ENCODE results near the gene FITM2.
"Not testable (repeated sequence)": the region's sequence is repeated elsewhere in the genome, so short reads cannot be mapped to it uniquely, and the experiment has no call there.

Gene FITM2

GRCh38 chr20:44348168-44348659 is 37.2 kb upstream of the FITM2 start:
- DNase-seq (ENCODE audit: insufficient read length) (no peak), FAIRE-seq (no peak)
- TF ChIP-seq POLR2A (IDR thresholded peaks at IDR 0.05; ENCODE audit: low read depth, low read length) (no peak), TAF1 (IDR thresholded peaks at IDR 0.05; ENCODE audit: borderline replicate concordance, low read depth, low read length) (no peak), POLR2AphosphoS5 (IDR thresholded peaks at IDR 0.05; ENCODE audit: low read depth, low read length) (no peak)

GRCh38 chr20:44345941-44346340 is 34.9 kb upstream of the FITM2 start:
- FAIRE-seq; DNase-seq (ENCODE audit: insufficient read length): not testable (repeated sequence)

- no peak for FAIRE-seq
Observed at GRCh38 chr20:44345147-44345546, 34.1 kb upstream of the FITM2 start.

GRCh38 chr20:44344723-44345122 is 33.7 kb upstream of the FITM2 start:
- no peak for TF ChIP-seq POLR2A (IDR thresholded peaks at IDR 0.05; ENCODE audit: low read depth, low read length)
- no peak for TF ChIP-seq POLR2AphosphoS5 (IDR thresholded peaks at IDR 0.05; ENCODE audit: low read depth, low read length)
- no peak for FAIRE-seq

More at GRCh38 chr20:44345147-44345546, 34.1 kb upstream of the FITM2 start:
- DNase-seq (ENCODE audit: insufficient read length), result no peak
- TF ChIP-seq POLR2AphosphoS5 (IDR thresholded peaks at IDR 0.05; ENCODE audit: low read depth, low read length), result no peak
- TF ChIP-seq TAF1 (IDR thresholded peaks at IDR 0.05; ENCODE audit: borderline replicate concordance, low read depth, low read length), result no peak
- no peak for TF ChIP-seq POLR2A (IDR thresholded peaks at IDR 0.05; ENCODE audit: low read depth, low read length)

GRCh38 chr20:44343162-44343675 is 32.2 kb upstream of the FITM2 start:
- DNase-seq (ENCODE audit: insufficient read length) (no peak), FAIRE-seq (no peak)
- TF ChIP-seq POLR2A (IDR thresholded peaks at IDR 0.05; ENCODE audit: low read depth, low read length), result no peak
- no peak for TF ChIP-seq TAF1 (IDR thresholded peaks at IDR 0.05; ENCODE audit: borderline replicate concordance, low read depth, low read length)
- TF ChIP-seq POLR2AphosphoS5 (IDR thresholded peaks at IDR 0.05; ENCODE audit: low read depth, low read length), result no peak

More at GRCh38 chr20:44344723-44345122, 33.7 kb upstream of the FITM2 start:
- DNase-seq (ENCODE audit: insufficient read length), result no peak

GRCh38 chr20:44342248-44342647 is 31.2 kb upstream of the FITM2 start:
- FAIRE-seq (no peak), DNase-seq (ENCODE audit: insufficient read length) (no peak)
- TF ChIP-seq TAF1 (IDR thresholded peaks at IDR 0.05; ENCODE audit: borderline replicate concordance, low read depth, low read length), result no peak
- no peak for TF ChIP-seq POLR2A (IDR thresholded peaks at IDR 0.05; ENCODE audit: low read depth, low read length)
- TF ChIP-seq POLR2AphosphoS5 (IDR thresholded peaks at IDR 0.05; ENCODE audit: low read depth, low read length), result no peak

GRCh38 chr20:44336725-44337380 is 25.9 kb upstream of the FITM2 start, which contains the start of gene R3HDML:
Gene R3HDML, plus strand, starts transcription at chr20:44337043. Its CDS starts 115 bp downstream, at chr20:44337158.
- TF ChIP-seq TAF1 (IDR thresholded peaks at IDR 0.05; ENCODE audit: borderline replicate concordance, low read depth, low read length) (no peak), POLR2A (IDR thresholded peaks at IDR 0.05; ENCODE audit: low read depth, low read length) (no peak), POLR2AphosphoS5 (IDR thresholded peaks at IDR 0.05; ENCODE audit: low read depth, low read length) (no peak)
- no peak for FAIRE-seq
- no peak for DNase-seq (ENCODE audit: insufficient read length)

- TF ChIP-seq TAF1 (IDR thresholded peaks at IDR 0.05; ENCODE audit: borderline replicate concordance, low read depth, low read length), result no peak
- TF ChIP-seq POLR2A (IDR thresholded peaks at IDR 0.05; ENCODE audit: low read depth, low read length), result no peak
- TF ChIP-seq POLR2AphosphoS5 (IDR thresholded peaks at IDR 0.05; ENCODE audit: low read depth, low read length), result no peak
- DNase-seq (ENCODE audit: insufficient read length) (no peak), FAIRE-seq (no peak)
Observed at GRCh38 chr20:44336086-44336485, 25.1 kb upstream of the FITM2 start.

GRCh38 chr20:44335675-44336074 is 24.7 kb upstream of the FITM2 start:
- no peak for FAIRE-seq
- TF ChIP-seq POLR2A (IDR thresholded peaks at IDR 0.05; ENCODE audit: low read depth, low read length) (no peak), POLR2AphosphoS5 (IDR thresholded peaks at IDR 0.05; ENCODE audit: low read depth, low read length) (no peak), TAF1 (IDR thresholded peaks at IDR 0.05; ENCODE audit: borderline replicate concordance, low read depth, low read length) (no peak)
- DNase-seq (ENCODE audit: insufficient read length), result no peak

- no peak for TF ChIP-seq POLR2A (IDR thresholded peaks at IDR 0.05; ENCODE audit: low read depth, low read length)
- no peak for TF ChIP-seq TAF1 (IDR thresholded peaks at IDR 0.05; ENCODE audit: borderline replicate concordance, low read depth, low read length)
- TF ChIP-seq POLR2AphosphoS5 (IDR thresholded peaks at IDR 0.05; ENCODE audit: low read depth, low read length), result no peak
- DNase-seq (ENCODE audit: insufficient read length) (no peak), FAIRE-seq (no peak)
Observed at GRCh38 chr20:44334709-44335108, 23.7 kb upstream of the FITM2 start.

GRCh38 chr20:44334306-44334705 is 23.3 kb upstream of the FITM2 start:
- TF ChIP-seq POLR2AphosphoS5 (IDR thresholded peaks at IDR 0.05; ENCODE audit: low read depth, low read length), result no peak
- TF ChIP-seq POLR2A (IDR thresholded peaks at IDR 0.05; ENCODE audit: low read depth, low read length), result no peak
- no peak for TF ChIP-seq TAF1 (IDR thresholded peaks at IDR 0.05; ENCODE audit: borderline replicate concordance, low read depth, low read length)
- DNase-seq (ENCODE audit: insufficient read length), result no peak
- FAIRE-seq, result no peak

- no peak for DNase-seq (ENCODE audit: insufficient read length)
- FAIRE-seq, result no peak
- no peak for TF ChIP-seq POLR2AphosphoS5 (IDR thresholded peaks at IDR 0.05; ENCODE audit: low read depth, low read length)
- no peak for TF ChIP-seq TAF1 (IDR thresholded peaks at IDR 0.05; ENCODE audit: borderline replicate concordance, low read depth, low read length)
- no peak for TF ChIP-seq POLR2A (IDR thresholded peaks at IDR 0.05; ENCODE audit: low read depth, low read length)
Observed at GRCh38 chr20:44331201-44331600, 20.2 kb upstream of the FITM2 start.
